WTC11 (cell line): ENCODE data around the gene UBXN11. TPM values are rescaled to one million over a fixed set of nuclear protein-coding genes. Genes with fewer than 3 reads are reported as not detected.

Source experiments
- ATAC-seq: fragments of 200-7000 bp; cut with Tn5 transposase; 2 replicates; pipeline ENCODE4 v1.10.0; 2021; ENCODE audit warnings: mild to moderate bottlenecking, moderate library complexity
- CTCF ChIA-PET: fragments of 300-600 bp; sonication (Branson Sonifier 250); formaldehyde crosslinking; loops from one replicate; lab custom pipeline; 2021; ENCODE audit warnings: antibody characterized with exemption; lab: Charles Lee
- POLR2A ChIA-PET: fragments of 350-600 bp; sonication (Branson Sonifier 250); formaldehyde crosslinking; loops from one replicate; lab custom pipeline; 2021; ENCODE audit warnings: antibody characterized with exemption; lab: Charles Lee
- DNase-seq: peaks from one replicate; pipeline ENCODE4 v3.0.0; 2021; ENCODE audit warnings: low spot score
- H3K27ac Mint-ChIP-seq: 2 replicates; pipeline ENCODE4 v1.8.0; 2021; ENCODE audit warnings: mixed read lengths
- H3K27me3 Mint-ChIP-seq: 2 replicates; pipeline ENCODE4 v1.8.0; 2021; ENCODE audit warnings: low read depth, mild to moderate bottlenecking, moderate library complexity, mixed read lengths
- H3K36me3 Mint-ChIP-seq: 2 replicates; pipeline ENCODE4 v1.8.0; 2021; ENCODE audit warnings: mixed read lengths
- H3K4me1 Mint-ChIP-seq: 2 replicates; pipeline ENCODE4 v1.8.0; 2022; ENCODE audit warnings: mixed read lengths
- H3K4me3 Mint-ChIP-seq: 2 replicates; pipeline ENCODE4 v1.8.0; 2021; ENCODE audit warnings: mild to moderate bottlenecking, moderate library complexity, mixed read lengths
- H3K9me3 Mint-ChIP-seq: 2 replicates; pipeline ENCODE4 v1.8.0; 2021; ENCODE audit warnings: mixed read lengths
- CREM ChIP-seq: sonication (generic); formaldehyde crosslinking; IDR thresholded peaks from 2 replicates; pipeline ENCODE4 v1.8.1; 2022; ENCODE audit warnings: mild to moderate bottlenecking, missing genetic modification reagents, moderate library complexity
- FOXK1 ChIP-seq: sonication (generic); formaldehyde crosslinking; IDR thresholded peaks from 2 replicates; pipeline ENCODE4 v1.8.0; 2022; ENCODE audit warnings: mild to moderate bottlenecking, moderate library complexity, missing genetic modification reagents
- JAZF1 ChIP-seq: fragments of 250-450 bp; sonication (Bioruptor Pico); IDR thresholded peaks from 2 replicates; pipeline ENCODE4 v1.9.0; 2021; ENCODE audit warnings: moderate library complexity, mild to moderate bottlenecking, inconsistent platforms
- JUN ChIP-seq: sonication (generic); formaldehyde crosslinking; IDR thresholded peaks from 2 replicates; pipeline ENCODE4 v1.8.0; 2023; ENCODE audit warnings: mild to moderate bottlenecking, missing genetic modification reagents
- NR2C2 ChIP-seq: sonication (generic); formaldehyde crosslinking; IDR thresholded peaks from 2 replicates; pipeline ENCODE4 v1.8.0; 2022; ENCODE audit warnings: mild to moderate bottlenecking, missing genetic modification reagents
- RORB ChIP-seq: fragments of 250-450 bp; sonication (Bioruptor Pico); IDR thresholded peaks from 2 replicates; pipeline ENCODE4 v1.9.0; 2021; ENCODE audit warnings: mild to moderate bottlenecking
- SMAD4 ChIP-seq: sonication (generic); formaldehyde crosslinking; IDR thresholded peaks from 2 replicates; pipeline ENCODE4 v1.8.0; 2022; ENCODE audit warnings: mild to moderate bottlenecking, missing genetic modification reagents
- TEAD4 ChIP-seq: sonication (generic); formaldehyde crosslinking; IDR thresholded peaks from 2 replicates; pipeline ENCODE4 v1.8.0; 2022; ENCODE audit warnings: mild to moderate bottlenecking, missing genetic modification reagents
- ZNF396 ChIP-seq: fragments of 250-450 bp; sonication (Bioruptor Pico); IDR thresholded peaks from 2 replicates; pipeline ENCODE4 v1.8.0; 2021; ENCODE audit warnings: mild to moderate bottlenecking, moderate library complexity, borderline replicate concordance
- total RNA-seq: library from RNA; stranded (reverse); gene quantifications from 3 replicates; pipeline ENCODE4 v1.2.3, GENCODE V29; 2021
- TF ChIP-seq, protein P1 (sequence below): sonication (generic); formaldehyde crosslinking; IDR thresholded peaks from 2 replicates; pipeline ENCODE4 v1.8.0; 2022; ENCODE audit warnings: mild to moderate bottlenecking, missing genetic modification reagents
- TF ChIP-seq, protein P2 (sequence below): sonication (generic); formaldehyde crosslinking; IDR thresholded peaks from 2 replicates; pipeline ENCODE4 v1.8.1; 2022; ENCODE audit warnings: low read depth, missing genetic modification reagents, borderline replicate concordance
- TF ChIP-seq, protein P3 (sequence below): fragments of 250-450 bp; sonication (Bioruptor Pico); IDR thresholded peaks from 2 replicates; pipeline ENCODE4 v1.9.0; 2021; ENCODE audit warnings: mild to moderate bottlenecking
- TF ChIP-seq, protein P4 (sequence below): sonication (generic); formaldehyde crosslinking; IDR thresholded peaks from 2 replicates; pipeline ENCODE4 v1.8.1; 2023; ENCODE audit warnings: mild to moderate bottlenecking, missing genetic modification reagents
- TF ChIP-seq, protein P5 (sequence below): sonication (generic); formaldehyde crosslinking; IDR thresholded peaks from 2 replicates; pipeline ENCODE4 v1.8.1; 2023; ENCODE audit warnings: mild to moderate bottlenecking, missing genetic modification reagents, borderline replicate concordance
- TF ChIP-seq, protein P6 (sequence below): fragments of 250-450 bp; sonication (Bioruptor Pico); IDR thresholded peaks from 2 replicates; pipeline ENCODE4 v1.8.0; 2021; ENCODE audit warnings: mild to moderate bottlenecking
- TF ChIP-seq, protein P7 (sequence below): fragments of 250-450 bp; sonication (Bioruptor Pico); IDR thresholded peaks from 2 replicates; pipeline ENCODE4 v1.9.0; 2021; ENCODE audit warnings: mild to moderate bottlenecking, borderline replicate concordance

UBXN11 gene
- total RNA-seq, 1 experiment from 2014 or later: 14.1 TPM

DNA sequence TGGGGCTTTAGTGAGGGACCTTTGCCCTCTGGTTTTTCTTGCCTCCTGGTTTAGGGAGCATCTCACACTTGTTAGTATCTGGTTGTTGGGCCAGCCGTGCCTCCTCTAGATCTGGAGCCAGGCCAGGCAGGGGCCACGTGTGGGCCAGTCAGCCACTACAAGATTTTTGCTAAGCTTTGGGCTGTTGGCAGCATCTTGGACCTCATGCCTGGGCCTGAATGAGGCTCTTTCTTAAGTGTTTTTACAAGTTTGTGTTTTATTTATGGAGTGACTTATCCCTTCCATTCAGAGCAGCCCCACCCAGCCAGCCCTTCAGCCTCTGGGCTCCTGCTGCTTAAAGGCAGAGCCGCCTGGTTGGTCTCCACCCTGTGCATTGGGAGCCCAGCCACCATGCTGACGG is 28.1 kb downstream of the UBXN11 start:
- peaks cover 47% of the 10 kb centered on the region for H3K36me3 Mint-ChIP-seq
- H3K4me1 Mint-ChIP-seq: peaks cover 41% of the 10 kb centered on the region
- H3K27me3 Mint-ChIP-seq: no peaks in the 10 kb centered on the region
- ChIA-PET CTCF (interaction anchor here (1.3 to 1.8 kb wide), 2 partner anchors 113 to 139 kb away, joined by 4 to 17 read pairs; no protein-coding TSS in a partner anchor), POLR2A (no interaction called here)
- TF ChIP-seq ZNF396 (no peak), CREM (CRISPR knock-in tag) (no peak), TEAD4 (CRISPR knock-in tag) (no peak), JAZF1 (CRISPR knock-in tag) (no peak)
- TF ChIP-seq, protein P1, sequence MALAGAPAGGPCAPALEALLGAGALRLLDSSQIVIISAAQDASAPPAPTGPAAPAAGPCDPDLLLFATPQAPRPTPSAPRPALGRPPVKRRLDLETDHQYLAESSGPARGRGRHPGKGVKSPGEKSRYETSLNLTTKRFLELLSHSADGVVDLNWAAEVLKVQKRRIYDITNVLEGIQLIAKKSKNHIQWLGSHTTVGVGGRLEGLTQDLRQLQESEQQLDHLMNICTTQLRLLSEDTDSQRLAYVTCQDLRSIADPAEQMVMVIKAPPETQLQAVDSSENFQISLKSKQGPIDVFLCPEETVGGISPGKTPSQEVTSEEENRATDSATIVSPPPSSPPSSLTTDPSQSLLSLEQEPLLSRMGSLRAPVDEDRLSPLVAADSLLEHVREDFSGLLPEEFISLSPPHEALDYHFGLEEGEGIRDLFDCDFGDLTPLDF: no peak
- no peak for DNase-seq
- no peaks in the 10 kb centered on the region for H3K9me3 Mint-ChIP-seq
- no peak for ATAC-seq
- no peak overlapping the region for H3K4me3 Mint-ChIP-seq
- no peak overlapping the region for H3K27ac Mint-ChIP-seq

DNA sequence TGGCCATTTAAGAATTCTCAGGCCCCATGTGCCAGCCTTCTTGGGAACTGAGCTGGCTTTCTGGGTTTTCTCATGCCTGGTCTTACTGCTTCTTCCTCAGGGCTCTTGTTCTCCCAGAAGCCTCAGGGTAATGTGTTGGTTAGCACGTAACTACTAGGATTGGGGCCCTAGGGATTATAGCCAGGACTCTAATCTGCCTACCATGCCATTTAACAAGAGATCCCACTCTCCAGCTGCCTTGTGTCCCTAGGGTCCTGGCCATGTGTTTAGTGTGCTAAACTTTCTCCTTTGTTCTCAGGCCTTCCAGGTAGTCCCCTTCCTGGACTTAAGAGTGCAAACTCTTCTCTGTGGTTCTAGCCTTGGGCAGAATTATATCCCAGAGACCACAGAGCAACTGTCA is 28.7 kb downstream of the UBXN11 start:
- no peaks in the 10 kb centered on the region for H3K9me3 Mint-ChIP-seq
- ChIA-PET CTCF (interaction anchor here (0.6 to 1.3 kb wide), 2 partner anchors 86 to 139 kb away, joined by 3 to 4 read pairs; no protein-coding TSS in a partner anchor), POLR2A (no interaction called here)
- no peak overlapping the region for H3K27ac Mint-ChIP-seq
- no peak for DNase-seq
- H3K36me3 Mint-ChIP-seq: peaks cover 53% of the 10 kb centered on the region
- TF ChIP-seq, protein P2, sequence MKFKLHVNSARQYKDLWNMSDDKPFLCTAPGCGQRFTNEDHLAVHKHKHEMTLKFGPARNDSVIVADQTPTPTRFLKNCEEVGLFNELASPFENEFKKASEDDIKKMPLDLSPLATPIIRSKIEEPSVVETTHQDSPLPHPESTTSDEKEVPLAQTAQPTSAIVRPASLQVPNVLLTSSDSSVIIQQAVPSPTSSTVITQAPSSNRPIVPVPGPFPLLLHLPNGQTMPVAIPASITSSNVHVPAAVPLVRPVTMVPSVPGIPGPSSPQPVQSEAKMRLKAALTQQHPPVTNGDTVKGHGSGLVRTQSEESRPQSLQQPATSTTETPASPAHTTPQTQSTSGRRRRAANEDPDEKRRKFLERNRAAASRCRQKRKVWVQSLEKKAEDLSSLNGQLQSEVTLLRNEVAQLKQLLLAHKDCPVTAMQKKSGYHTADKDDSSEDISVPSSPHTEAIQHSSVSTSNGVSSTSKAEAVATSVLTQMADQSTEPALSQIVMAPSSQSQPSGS (CRISPR knock-in tag): no peak
- TF ChIP-seq JAZF1 (CRISPR knock-in tag) (no peak), TEAD4 (CRISPR knock-in tag) (no peak), JUN (CRISPR knock-in tag) (no peak), SMAD4 (CRISPR knock-in tag) (no peak), RORB (no peak), FOXK1 (CRISPR knock-in tag) (no peak), NR2C2 (CRISPR knock-in tag) (no peak)
- TF ChIP-seq, protein P3, sequence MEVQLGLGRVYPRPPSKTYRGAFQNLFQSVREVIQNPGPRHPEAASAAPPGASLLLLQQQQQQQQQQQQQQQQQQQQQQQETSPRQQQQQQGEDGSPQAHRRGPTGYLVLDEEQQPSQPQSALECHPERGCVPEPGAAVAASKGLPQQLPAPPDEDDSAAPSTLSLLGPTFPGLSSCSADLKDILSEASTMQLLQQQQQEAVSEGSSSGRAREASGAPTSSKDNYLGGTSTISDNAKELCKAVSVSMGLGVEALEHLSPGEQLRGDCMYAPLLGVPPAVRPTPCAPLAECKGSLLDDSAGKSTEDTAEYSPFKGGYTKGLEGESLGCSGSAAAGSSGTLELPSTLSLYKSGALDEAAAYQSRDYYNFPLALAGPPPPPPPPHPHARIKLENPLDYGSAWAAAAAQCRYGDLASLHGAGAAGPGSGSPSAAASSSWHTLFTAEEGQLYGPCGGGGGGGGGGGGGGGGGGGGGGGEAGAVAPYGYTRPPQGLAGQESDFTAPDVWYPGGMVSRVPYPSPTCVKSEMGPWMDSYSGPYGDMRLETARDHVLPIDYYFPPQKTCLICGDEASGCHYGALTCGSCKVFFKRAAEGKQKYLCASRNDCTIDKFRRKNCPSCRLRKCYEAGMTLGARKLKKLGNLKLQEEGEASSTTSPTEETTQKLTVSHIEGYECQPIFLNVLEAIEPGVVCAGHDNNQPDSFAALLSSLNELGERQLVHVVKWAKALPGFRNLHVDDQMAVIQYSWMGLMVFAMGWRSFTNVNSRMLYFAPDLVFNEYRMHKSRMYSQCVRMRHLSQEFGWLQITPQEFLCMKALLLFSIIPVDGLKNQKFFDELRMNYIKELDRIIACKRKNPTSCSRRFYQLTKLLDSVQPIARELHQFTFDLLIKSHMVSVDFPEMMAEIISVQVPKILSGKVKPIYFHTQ (CRISPR knock-in tag): no peak
- TF ChIP-seq, protein P4, sequence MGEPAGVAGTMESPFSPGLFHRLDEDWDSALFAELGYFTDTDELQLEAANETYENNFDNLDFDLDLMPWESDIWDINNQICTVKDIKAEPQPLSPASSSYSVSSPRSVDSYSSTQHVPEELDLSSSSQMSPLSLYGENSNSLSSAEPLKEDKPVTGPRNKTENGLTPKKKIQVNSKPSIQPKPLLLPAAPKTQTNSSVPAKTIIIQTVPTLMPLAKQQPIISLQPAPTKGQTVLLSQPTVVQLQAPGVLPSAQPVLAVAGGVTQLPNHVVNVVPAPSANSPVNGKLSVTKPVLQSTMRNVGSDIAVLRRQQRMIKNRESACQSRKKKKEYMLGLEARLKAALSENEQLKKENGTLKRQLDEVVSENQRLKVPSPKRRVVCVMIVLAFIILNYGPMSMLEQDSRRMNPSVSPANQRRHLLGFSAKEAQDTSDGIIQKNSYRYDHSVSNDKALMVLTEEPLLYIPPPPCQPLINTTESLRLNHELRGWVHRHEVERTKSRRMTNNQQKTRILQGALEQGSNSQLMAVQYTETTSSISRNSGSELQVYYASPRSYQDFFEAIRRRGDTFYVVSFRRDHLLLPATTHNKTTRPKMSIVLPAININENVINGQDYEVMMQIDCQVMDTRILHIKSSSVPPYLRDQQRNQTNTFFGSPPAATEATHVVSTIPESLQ (CRISPR knock-in tag): no peak
- TF ChIP-seq, protein P5, sequence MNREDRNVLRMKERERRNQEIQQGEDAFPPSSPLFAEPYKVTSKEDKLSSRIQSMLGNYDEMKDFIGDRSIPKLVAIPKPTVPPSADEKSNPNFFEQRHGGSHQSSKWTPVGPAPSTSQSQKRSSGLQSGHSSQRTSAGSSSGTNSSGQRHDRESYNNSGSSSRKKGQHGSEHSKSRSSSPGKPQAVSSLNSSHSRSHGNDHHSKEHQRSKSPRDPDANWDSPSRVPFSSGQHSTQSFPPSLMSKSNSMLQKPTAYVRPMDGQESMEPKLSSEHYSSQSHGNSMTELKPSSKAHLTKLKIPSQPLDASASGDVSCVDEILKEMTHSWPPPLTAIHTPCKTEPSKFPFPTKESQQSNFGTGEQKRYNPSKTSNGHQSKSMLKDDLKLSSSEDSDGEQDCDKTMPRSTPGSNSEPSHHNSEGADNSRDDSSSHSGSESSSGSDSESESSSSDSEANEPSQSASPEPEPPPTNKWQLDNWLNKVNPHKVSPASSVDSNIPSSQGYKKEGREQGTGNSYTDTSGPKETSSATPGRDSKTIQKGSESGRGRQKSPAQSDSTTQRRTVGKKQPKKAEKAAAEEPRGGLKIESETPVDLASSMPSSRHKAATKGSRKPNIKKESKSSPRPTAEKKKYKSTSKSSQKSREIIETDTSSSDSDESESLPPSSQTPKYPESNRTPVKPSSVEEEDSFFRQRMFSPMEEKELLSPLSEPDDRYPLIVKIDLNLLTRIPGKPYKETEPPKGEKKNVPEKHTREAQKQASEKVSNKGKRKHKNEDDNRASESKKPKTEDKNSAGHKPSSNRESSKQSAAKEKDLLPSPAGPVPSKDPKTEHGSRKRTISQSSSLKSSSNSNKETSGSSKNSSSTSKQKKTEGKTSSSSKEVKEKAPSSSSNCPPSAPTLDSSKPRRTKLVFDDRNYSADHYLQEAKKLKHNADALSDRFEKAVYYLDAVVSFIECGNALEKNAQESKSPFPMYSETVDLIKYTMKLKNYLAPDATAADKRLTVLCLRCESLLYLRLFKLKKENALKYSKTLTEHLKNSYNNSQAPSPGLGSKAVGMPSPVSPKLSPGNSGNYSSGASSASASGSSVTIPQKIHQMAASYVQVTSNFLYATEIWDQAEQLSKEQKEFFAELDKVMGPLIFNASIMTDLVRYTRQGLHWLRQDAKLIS (CRISPR knock-in tag): no peak
- TF ChIP-seq, protein P6, sequence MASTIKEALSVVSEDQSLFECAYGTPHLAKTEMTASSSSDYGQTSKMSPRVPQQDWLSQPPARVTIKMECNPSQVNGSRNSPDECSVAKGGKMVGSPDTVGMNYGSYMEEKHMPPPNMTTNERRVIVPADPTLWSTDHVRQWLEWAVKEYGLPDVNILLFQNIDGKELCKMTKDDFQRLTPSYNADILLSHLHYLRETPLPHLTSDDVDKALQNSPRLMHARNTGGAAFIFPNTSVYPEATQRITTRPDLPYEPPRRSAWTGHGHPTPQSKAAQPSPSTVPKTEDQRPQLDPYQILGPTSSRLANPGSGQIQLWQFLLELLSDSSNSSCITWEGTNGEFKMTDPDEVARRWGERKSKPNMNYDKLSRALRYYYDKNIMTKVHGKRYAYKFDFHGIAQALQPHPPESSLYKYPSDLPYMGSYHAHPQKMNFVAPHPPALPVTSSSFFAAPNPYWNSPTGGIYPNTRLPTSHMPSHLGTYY (CRISPR knock-in tag): no peak
- TF ChIP-seq, protein P7, sequence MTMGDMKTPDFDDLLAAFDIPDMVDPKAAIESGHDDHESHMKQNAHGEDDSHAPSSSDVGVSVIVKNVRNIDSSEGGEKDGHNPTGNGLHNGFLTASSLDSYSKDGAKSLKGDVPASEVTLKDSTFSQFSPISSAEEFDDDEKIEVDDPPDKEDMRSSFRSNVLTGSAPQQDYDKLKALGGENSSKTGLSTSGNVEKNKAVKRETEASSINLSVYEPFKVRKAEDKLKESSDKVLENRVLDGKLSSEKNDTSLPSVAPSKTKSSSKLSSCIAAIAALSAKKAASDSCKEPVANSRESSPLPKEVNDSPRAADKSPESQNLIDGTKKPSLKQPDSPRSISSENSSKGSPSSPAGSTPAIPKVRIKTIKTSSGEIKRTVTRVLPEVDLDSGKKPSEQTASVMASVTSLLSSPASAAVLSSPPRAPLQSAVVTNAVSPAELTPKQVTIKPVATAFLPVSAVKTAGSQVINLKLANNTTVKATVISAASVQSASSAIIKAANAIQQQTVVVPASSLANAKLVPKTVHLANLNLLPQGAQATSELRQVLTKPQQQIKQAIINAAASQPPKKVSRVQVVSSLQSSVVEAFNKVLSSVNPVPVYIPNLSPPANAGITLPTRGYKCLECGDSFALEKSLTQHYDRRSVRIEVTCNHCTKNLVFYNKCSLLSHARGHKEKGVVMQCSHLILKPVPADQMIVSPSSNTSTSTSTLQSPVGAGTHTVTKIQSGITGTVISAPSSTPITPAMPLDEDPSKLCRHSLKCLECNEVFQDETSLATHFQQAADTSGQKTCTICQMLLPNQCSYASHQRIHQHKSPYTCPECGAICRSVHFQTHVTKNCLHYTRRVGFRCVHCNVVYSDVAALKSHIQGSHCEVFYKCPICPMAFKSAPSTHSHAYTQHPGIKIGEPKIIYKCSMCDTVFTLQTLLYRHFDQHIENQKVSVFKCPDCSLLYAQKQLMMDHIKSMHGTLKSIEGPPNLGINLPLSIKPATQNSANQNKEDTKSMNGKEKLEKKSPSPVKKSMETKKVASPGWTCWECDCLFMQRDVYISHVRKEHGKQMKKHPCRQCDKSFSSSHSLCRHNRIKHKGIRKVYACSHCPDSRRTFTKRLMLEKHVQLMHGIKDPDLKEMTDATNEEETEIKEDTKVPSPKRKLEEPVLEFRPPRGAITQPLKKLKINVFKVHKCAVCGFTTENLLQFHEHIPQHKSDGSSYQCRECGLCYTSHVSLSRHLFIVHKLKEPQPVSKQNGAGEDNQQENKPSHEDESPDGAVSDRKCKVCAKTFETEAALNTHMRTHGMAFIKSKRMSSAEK (CRISPR knock-in tag): no peak
- H3K4me3 Mint-ChIP-seq: no peak overlapping the region
- H3K4me1 Mint-ChIP-seq: peaks cover 35% of the 10 kb centered on the region
- ATAC-seq: no peak
- H3K27me3 Mint-ChIP-seq: no peaks in the 10 kb centered on the region
